ENCODE results near the gene TUBB1. TPM values are rescaled to one million over a fixed set of nuclear protein-coding genes. Genes with fewer than 3 reads are reported as not detected.

The TUBB1 gene
- total and polyA plus RNA-seq, 2 of the 4 experiments (the other 2 are of a cell fraction) = not detected

DNA sequence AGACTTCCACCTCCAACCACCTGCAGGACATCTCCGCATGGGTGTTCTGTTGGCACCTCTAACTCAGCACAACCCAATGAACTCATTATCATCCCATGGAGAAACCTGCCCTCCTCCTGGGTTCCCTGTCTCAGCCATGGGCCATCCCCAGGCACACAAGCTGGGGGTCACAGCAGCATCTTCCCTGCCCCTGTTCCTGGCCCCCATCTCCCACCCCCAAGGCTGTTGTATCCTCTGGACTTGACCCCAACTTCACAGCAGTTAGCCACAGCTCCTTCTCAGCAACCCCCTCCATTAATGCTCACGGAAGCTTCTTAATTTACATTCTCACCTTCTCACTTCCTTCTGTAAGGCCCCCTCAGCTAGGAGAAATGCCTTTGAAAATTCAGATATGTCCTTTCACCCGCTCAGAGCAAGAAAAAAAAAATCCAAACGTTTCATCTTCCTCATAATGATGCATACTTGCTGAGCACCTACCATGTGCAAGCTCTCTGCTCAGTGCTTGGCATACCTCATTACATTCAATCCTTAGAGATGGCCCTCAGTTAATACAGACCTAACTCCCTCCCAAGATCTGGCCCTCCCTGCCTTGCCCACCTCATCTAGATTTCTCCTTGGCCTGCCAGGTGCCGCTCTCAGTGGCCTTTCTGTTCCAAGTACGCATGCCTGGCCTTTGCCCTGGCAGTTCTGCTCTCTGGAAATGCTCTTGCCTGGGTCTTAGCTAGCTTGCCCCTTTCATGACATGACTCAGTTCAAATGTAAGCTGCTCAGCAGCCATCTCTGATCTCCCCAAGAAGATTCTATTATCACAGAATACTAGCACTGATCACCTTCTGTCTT is 40.7 kb upstream of the TUBB1 start:
- intact Hi-C loops (cut with micrococcal nuclease) = no loop called here
- no TSS peak for BruUV-seq (replicated peaks)
- Histone ChIP-seq H3K36me3 (ENCODE audit: control insufficient read depth, insufficient read depth, low read length) (no peaks in the 10 kb centered on the region), H2BK20ac (ENCODE audit: low read depth, low read length) (no peak overlapping the region), H3K9me1 (ENCODE audit: insufficient read depth, low read length) (peaks cover 9% of the 10 kb centered on the region), H3K27ac (ENCODE audit: insufficient read depth, low read length) (no peak overlapping the region), H3K9me3 (ENCODE audit: control insufficient read depth, insufficient read depth, low read length) (peaks cover 7% of the 10 kb centered on the region), H3K4me1 (ENCODE audit: control insufficient read depth, insufficient read depth, low read length) (peaks cover 3% of the 10 kb centered on the region; the same call in 1 of the 2 replicates), H2AK5ac (ENCODE audit: low read depth, low read length) (no peak overlapping the region), H2BK5ac (ENCODE audit: low read depth, low read length, poor library complexity, severe bottlenecking) (no peak overlapping the region), H2AFZ (replicated peaks; ENCODE audit: low read length, poor library complexity) (peak overlapping the region; percentile 47), H4K91ac (ENCODE audit: insufficient read depth, low read depth, low read length) (no peak overlapping the region), H3K56ac (ENCODE audit: extremely low read depth, insufficient read depth, low read length) (no peak overlapping the region), H4K20me1 (ENCODE audit: insufficient read depth, low read length) (peaks cover 1% of the 10 kb centered on the region; the same call in 1 of the 2 replicates), H3K27me3 (ENCODE audit: control insufficient read depth, insufficient read depth, low read length) (peaks cover 3% of the 10 kb centered on the region), H4K8ac (ENCODE audit: low read depth in 2 of 2, low read length in 2 of 2) (no peak overlapping the region), H3K18ac (ENCODE audit: low read depth, low read length) (no peak overlapping the region), H2AK9ac (replicated peaks; ENCODE audit: low read depth, low read length, poor library complexity) (no peak overlapping the region), H2BK15ac (ENCODE audit: low read depth, low read length) (no peak overlapping the region), H3K14ac (replicated peaks; ENCODE audit: low read depth, low read length) (no peak overlapping the region), H3K4me3 (ENCODE audit: insufficient read depth, low read depth, low read length) (no peak overlapping the region), H3K23ac (ENCODE audit: low read depth, low read length) (no peak overlapping the region), H4K5ac (ENCODE audit: low read depth, low read length) (no peak overlapping the region), H3K9ac (ENCODE audit: low read depth, low read length) (no peak overlapping the region), H3K79me1 (ENCODE audit: low read depth in 1 of 2, low read length in 2 of 2) (peaks cover 12 to 19% of the 10 kb centered on the region in 2 experiments; a peak in 3 of 4 replicates), H3K4me2 (ENCODE audit: low read depth, low read length) (no peak overlapping the region), H3K4ac (ENCODE audit: low read depth, low read length) (no peak overlapping the region), H2BK120ac (ENCODE audit: low read depth, low read length) (no peak overlapping the region)
- in situ Hi-C loops (cut with MboI; ENCODE audit: low sequenced_read_pairs) = no loop called here
- ChIA-PET CTCF (interaction anchor here (0.8 to 1.3 kb wide), 2 partner anchors 45 to 80 kb away, joined by 4 read pairs; no protein-coding TSS in a partner anchor), POLR2A (ENCODE audit: unreplicated experiment) (no interaction called here)
- ATAC-seq (ENCODE audit: low read depth) (no peak), DNase-seq (no peak)
- 56% methylated on average over 3 of the region's 6 CpGs; no CpG with 5 or more reads in 1 of the 2 experiments for WGBS, 2 experiments (ENCODE audit: extremely low coverage in 2 of 2, insufficient read length in 1 of 2)
- TF ChIP-seq SMC3 (IDR thresholded peaks at IDR 0.05; ENCODE audit: low read depth, low read length) = no peak
- no peak for TF ChIP-seq NFE2L2 (IDR thresholded peaks at IDR 0.05; ENCODE audit: low read depth, low read length)
- no peak for TF ChIP-seq BHLHE40 (IDR thresholded peaks at IDR 0.05; ENCODE audit: low read depth, low read length)
- no peak for TF ChIP-seq CHD1 (IDR thresholded peaks at IDR 0.05; ENCODE audit: low read depth, low read length)
- TF ChIP-seq, protein P1, sequence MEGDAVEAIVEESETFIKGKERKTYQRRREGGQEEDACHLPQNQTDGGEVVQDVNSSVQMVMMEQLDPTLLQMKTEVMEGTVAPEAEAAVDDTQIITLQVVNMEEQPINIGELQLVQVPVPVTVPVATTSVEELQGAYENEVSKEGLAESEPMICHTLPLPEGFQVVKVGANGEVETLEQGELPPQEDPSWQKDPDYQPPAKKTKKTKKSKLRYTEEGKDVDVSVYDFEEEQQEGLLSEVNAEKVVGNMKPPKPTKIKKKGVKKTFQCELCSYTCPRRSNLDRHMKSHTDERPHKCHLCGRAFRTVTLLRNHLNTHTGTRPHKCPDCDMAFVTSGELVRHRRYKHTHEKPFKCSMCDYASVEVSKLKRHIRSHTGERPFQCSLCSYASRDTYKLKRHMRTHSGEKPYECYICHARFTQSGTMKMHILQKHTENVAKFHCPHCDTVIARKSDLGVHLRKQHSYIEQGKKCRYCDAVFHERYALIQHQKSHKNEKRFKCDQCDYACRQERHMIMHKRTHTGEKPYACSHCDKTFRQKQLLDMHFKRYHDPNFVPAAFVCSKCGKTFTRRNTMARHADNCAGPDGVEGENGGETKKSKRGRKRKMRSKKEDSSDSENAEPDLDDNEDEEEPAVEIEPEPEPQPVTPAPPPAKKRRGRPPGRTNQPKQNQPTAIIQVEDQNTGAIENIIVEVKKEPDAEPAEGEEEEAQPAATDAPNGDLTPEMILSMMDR (conservative IDR thresholded peaks at IDR 0.05; ENCODE audit: low read depth, low read length) = no peak
- TF ChIP-seq POLR2A (IDR thresholded peaks at IDR 0.05; ENCODE audit: low read depth, low read length) = no peak
- TF ChIP-seq MXI1 (IDR thresholded peaks at IDR 0.05; ENCODE audit: borderline replicate concordance, low read depth, low read length) = no peak
- TF ChIP-seq ELK1 (IDR thresholded peaks at IDR 0.05; ENCODE audit: borderline replicate concordance, low read depth, low read length) = no peak
- TF ChIP-seq, protein P2, sequence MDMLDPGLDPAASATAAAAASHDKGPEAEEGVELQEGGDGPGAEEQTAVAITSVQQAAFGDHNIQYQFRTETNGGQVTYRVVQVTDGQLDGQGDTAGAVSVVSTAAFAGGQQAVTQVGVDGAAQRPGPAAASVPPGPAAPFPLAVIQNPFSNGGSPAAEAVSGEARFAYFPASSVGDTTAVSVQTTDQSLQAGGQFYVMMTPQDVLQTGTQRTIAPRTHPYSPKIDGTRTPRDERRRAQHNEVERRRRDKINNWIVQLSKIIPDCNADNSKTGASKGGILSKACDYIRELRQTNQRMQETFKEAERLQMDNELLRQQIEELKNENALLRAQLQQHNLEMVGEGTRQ (IDR thresholded peaks at IDR 0.05; ENCODE audit: low read depth, low read length) = no peak
- TF ChIP-seq MAFK (IDR thresholded peaks at IDR 0.05; ENCODE audit: low read depth, low read length) = no peak
- TF ChIP-seq RCOR1 (IDR thresholded peaks at IDR 0.05; ENCODE audit: insufficient replicate concordance, low read length) = no peak
- TF ChIP-seq RFX5 (IDR thresholded peaks at IDR 0.05; ENCODE audit: low read depth, low read length) = no peak
- no peak for TF ChIP-seq RAD21 (IDR thresholded peaks at IDR 0.05; ENCODE audit: low read length)
- no peak for TF ChIP-seq MAZ (IDR thresholded peaks at IDR 0.05; ENCODE audit: borderline replicate concordance, low read depth, low read length)
- dilution Hi-C loops (cut with HindIII; ENCODE audit: low sequenced_read_pairs, unreplicated experiment) = no loop called here

All from IMR-90 (cell line).